BJ (cell line): ENCODE data around the gene SULT1A1. TPM values are rescaled to one million over a fixed set of nuclear protein-coding genes. Genes with fewer than 3 reads are reported as not detected.
"Not testable (repeated sequence)": the region's sequence is repeated elsewhere in the genome, so short reads cannot be mapped to it uniquely, and the experiment has no call there.

ENCODE experiments used
- CTCF ChIA-PET: fragments of 350-600 bp; formaldehyde crosslinking; extraction: SDS; loops from one replicate; lab custom pipeline; 2021; ENCODE audit warnings: antibody characterized with exemption, inconsistent platforms; lab: Yijun Ruan, JAX
- POLR2A ChIA-PET: fragments of 300-600 bp; sonication (Branson Sonifier 250); formaldehyde crosslinking; extraction: SDS; loops from one replicate; lab custom pipeline; 2021; ENCODE audit warnings: antibody characterized with exemption; lab: Charles Lee
- DNase-seq: peaks from one replicate; pipeline ENCODE4 v3.0.0-alpha.2; 2011; ENCODE audit warnings: low read depth
- H3K27me3 ChIP-seq: 2 replicates; pipeline ENCODE4 v1.6.0; 2011; ENCODE audit warnings: low read length; ENCODE audit not compliant: control insufficient read depth, insufficient read depth
- H3K36me3 ChIP-seq: 2 replicates; pipeline ENCODE4 v1.5.1; 2011; ENCODE audit warnings: low read length; ENCODE audit not compliant: control insufficient read depth, insufficient read depth
- H3K4me3 ChIP-seq: 2 replicates; pipeline ENCODE4 v1.5.1; 2011; ENCODE audit warnings: low read depth, mild to moderate bottlenecking, control low read depth, low read length
- polyA plus RNA-seq: library from polyadenylated mRNA; depleted of rRNA; stranded (reverse); fragments of >200 nt; gene quantifications from 2 replicates; pipeline ENCODE4 v1.2.3, GENCODE V29; 2011
- TF ChIP-seq, protein P1 (sequence below): IDR thresholded peaks from 2 replicates; pipeline ENCODE4 v1.5.1; 2011; ENCODE audit warnings: low read depth, mild to moderate bottlenecking, control low read depth, inconsistent platforms, low read length, moderate library complexity; ENCODE audit not compliant: insufficient read depth

The SULT1A1 gene
- polyA plus RNA-seq, 1 experiment: 0.12 TPM

DNA sequence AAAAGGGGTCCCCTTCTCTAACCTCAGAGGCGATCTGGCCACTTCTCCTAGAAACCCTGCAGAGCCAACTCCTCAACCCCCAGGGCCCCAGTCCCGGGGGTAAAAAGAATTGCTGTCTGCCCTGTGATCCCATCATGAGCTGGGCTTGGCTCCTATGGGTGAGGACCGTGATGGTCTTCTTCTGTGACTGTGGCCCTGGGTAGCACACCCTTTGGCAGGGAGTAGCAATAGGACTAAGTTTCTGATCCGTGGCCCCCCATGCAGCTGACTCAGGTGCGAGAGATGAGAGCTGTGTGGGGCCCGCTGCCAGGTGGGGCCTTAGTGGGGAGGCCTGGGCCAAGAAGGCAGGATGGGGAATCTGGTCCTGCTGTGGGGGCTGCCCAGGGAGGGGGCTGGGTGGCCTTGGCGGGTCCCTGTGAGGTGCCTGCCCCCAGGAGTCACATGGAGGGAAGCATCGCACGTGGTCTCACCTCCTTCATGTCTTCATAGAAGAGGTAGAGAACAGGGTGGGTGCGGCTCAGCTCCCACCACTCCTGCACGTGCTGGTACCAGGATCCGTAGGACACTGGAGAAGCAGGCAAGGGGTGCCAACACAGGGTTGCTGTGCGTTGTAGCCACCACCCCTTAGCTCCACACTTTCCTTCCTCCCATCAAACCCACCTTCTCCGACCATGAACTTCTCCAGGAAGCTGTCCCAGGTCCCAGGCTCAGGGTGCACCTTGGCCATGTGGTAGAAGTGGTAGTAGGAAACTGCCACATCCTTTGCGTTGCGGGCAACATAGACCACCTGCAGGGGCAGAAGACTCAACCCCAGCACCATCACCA lies 3.3 kb downstream of the SULT1A1 start:
- POLR2A ChIA-PET: no interaction called here
- TF ChIP-seq, protein P1, sequence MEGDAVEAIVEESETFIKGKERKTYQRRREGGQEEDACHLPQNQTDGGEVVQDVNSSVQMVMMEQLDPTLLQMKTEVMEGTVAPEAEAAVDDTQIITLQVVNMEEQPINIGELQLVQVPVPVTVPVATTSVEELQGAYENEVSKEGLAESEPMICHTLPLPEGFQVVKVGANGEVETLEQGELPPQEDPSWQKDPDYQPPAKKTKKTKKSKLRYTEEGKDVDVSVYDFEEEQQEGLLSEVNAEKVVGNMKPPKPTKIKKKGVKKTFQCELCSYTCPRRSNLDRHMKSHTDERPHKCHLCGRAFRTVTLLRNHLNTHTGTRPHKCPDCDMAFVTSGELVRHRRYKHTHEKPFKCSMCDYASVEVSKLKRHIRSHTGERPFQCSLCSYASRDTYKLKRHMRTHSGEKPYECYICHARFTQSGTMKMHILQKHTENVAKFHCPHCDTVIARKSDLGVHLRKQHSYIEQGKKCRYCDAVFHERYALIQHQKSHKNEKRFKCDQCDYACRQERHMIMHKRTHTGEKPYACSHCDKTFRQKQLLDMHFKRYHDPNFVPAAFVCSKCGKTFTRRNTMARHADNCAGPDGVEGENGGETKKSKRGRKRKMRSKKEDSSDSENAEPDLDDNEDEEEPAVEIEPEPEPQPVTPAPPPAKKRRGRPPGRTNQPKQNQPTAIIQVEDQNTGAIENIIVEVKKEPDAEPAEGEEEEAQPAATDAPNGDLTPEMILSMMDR: no peak
- no peaks in the 10 kb centered on the region; the same call in 1 of the 2 replicates for H3K27me3 ChIP-seq
- CTCF ChIA-PET: no interaction called here
- no peak overlapping the region for H3K4me3 ChIP-seq
- no peak for DNase-seq
- H3K36me3 ChIP-seq: no peaks in the 10 kb centered on the region

DNA sequence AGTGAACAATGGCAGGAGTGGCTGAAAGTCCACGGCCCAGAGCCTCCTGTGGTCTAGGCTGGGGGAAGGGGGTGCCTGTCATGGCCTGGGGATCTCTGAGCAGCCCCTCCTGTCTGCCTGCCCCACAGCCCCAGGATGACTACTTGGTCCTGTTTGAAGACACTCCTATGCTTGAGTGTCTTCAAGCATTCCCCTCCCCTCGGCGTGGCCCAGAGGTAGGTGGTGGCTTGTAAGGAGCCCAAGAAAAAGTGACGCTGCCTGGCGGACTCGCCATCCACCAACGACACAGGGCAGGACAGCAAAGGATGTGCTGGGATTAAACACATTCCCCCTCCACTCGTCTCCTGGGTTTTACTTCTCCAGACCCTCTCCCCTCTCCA lies 5.7 kb downstream of the SULT1A1 start:
- Histone ChIP-seq H3K36me3 (no peaks in the 10 kb centered on the region), H3K27me3 (no peaks in the 10 kb centered on the region; the same call in 1 of the 2 replicates), H3K4me3 (no peak overlapping the region)
- ChIA-PET POLR2A (no interaction called here), CTCF (interaction anchor here (1.0 to 1.4 kb wide), 2 partner anchors 12 kb away, joined by 4 to 6 read pairs; no protein-coding TSS in a partner anchor)
- no peak for DNase-seq
- TF ChIP-seq, protein P1: no peak

- TF ChIP-seq, protein P1: no peak
- Histone ChIP-seq H3K27me3 (no peaks in the 10 kb centered on the region; the same call in 1 of the 2 replicates), H3K36me3 (no peaks in the 10 kb centered on the region), H3K4me3 (no peak overlapping the region)
- CTCF ChIA-PET: interaction anchor here (1.4 kb wide), 1 partner anchor 11 kb away, joined by 6 read pairs; no protein-coding TSS in a partner anchor
- POLR2A ChIA-PET: no interaction called here
- no peak for DNase-seq
Observed at GRCh38 chr16:28603381-28604185, 6.3 kb downstream of the SULT1A1 start.

- CTCF ChIA-PET: no interaction called here
- no peak for DNase-seq
- TF ChIP-seq, protein P1: no peak
- Histone ChIP-seq H3K36me3 (no peaks in the 10 kb centered on the region), H3K4me3 (no peak overlapping the region), H3K27me3 (peaks cover 3% of the 10 kb centered on the region)
- POLR2A ChIA-PET: no interaction called here
Observed at GRCh38 chr16:28602529-28602928, 7.3 kb downstream of the SULT1A1 start.

- CTCF ChIA-PET, H3K27me3 ChIP-seq, POLR2A ChIA-PET, H3K36me3 ChIP-seq, DNase-seq, H3K4me3 ChIP-seq: not testable (repeated sequence)
Observed at GRCh38 chr16:28602062-28602461, 7.8 kb downstream of the SULT1A1 start.

GRCh38 chr16:28601589-28601988 lies 8.3 kb downstream of the SULT1A1 start:
- DNase-seq, POLR2A ChIA-PET, H3K36me3 ChIP-seq, H3K27me3 ChIP-seq, CTCF ChIA-PET, H3K4me3 ChIP-seq: not testable (repeated sequence)

GRCh38 chr16:28600965-28601364 lies 8.9 kb downstream of the SULT1A1 start:
- H3K4me3 ChIP-seq, H3K27me3 ChIP-seq, H3K36me3 ChIP-seq, DNase-seq, CTCF ChIA-PET, POLR2A ChIA-PET: not testable (repeated sequence)

GRCh38 chr16:28599377-28600285 lies 10.2 kb downstream of the SULT1A1 start:
- POLR2A ChIA-PET, H3K27me3 ChIP-seq, H3K36me3 ChIP-seq, CTCF ChIA-PET, DNase-seq, H3K4me3 ChIP-seq: not testable (repeated sequence)
